Stimulated activated CD4-positive, alpha-beta T cell treated with anti-CD3 and anti-CD28 coated beads, Interleukin-2, amount 100 ng/mL, for 24 hours (primary cell): ENCODE results near the gene VGLL4.
"Not testable (repeated sequence)": the region's sequence is repeated elsewhere in the genome, so short reads cannot be mapped to it uniquely, and the experiment has no call there.

Experiments
- DNase-seq, 2 donors: peaks; one replicate each; pipeline ENCODE4 v3.0.0-alpha.2; 2020

VGLL4 gene

GRCh38 chr3:11582191-11582968, 61.3 kb downstream of the VGLL4 start:
- DNase-seq, result no peak

- no peak for DNase-seq
Measured at GRCh38 chr3:11581237-11582190, 62.2 kb downstream of the VGLL4 start.

GRCh38 chr3:11580645-11581044, 63.1 kb downstream of the VGLL4 start:
- no peak for DNase-seq

GRCh38 chr3:11578169-11578568, 65.5 kb downstream of the VGLL4 start:
- no peak for DNase-seq

DNA sequence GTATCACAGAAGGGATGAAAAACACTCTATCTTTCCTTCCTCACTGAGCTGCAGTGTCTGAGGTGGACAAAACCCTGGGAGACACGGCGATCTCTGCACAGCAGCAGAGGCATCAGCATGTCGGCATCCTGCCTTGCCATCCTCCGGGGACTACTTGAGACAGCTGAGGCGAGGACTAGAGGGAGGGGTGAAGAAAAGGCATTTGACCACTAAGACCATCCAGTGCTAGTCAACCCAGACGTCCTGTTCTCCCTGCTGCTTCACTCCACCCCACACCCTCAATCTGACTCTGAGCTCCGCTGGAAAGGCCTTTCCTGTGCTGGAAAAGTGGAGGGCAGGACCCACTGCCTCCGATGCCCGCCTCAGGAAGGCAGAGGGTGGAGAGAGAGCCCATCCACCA, 67.3 kb downstream of the VGLL4 start:
- DNase-seq, result no peak

- no peak for DNase-seq
Measured at GRCh38 chr3:11575677-11576076, 68.0 kb downstream of the VGLL4 start.

DNA sequence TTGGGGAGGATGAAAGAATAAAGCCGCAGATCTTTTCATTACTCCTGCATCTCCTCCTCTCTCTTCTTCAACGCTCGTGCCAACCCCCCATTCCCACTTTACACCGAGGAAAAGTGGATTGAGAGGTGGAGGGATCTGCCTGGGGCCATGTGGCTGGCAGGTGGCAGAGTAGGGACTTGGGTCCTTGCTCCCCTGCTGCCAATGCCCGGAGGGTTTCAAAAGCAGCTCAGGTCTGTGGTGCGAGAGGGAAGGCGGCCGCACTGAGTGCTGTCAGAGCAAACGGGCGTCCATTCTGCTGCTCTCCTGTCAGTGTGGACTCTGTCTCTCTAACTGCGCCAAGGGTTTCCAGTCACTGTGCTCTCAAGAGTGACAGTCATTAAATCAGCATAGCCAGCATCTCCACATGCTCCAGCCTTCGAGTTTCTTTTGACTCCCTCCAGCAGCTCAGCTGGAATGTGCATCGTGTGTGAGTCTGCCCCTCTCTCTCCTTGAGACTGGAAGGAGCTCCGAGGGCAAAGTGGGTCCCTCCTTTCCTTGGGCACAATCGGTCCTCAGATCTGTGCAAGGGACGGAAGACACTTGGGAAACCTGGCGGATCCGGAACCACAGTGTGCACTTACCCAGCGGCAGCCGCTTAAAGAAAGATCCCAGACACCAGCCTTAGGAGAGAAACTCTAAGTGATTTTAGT, 68.6 kb downstream of the VGLL4 start:
- no peak for DNase-seq

GRCh38 chr3:11572660-11573059, 71.1 kb downstream of the VGLL4 start:
- not testable (repeated sequence) for DNase-seq

DNA sequence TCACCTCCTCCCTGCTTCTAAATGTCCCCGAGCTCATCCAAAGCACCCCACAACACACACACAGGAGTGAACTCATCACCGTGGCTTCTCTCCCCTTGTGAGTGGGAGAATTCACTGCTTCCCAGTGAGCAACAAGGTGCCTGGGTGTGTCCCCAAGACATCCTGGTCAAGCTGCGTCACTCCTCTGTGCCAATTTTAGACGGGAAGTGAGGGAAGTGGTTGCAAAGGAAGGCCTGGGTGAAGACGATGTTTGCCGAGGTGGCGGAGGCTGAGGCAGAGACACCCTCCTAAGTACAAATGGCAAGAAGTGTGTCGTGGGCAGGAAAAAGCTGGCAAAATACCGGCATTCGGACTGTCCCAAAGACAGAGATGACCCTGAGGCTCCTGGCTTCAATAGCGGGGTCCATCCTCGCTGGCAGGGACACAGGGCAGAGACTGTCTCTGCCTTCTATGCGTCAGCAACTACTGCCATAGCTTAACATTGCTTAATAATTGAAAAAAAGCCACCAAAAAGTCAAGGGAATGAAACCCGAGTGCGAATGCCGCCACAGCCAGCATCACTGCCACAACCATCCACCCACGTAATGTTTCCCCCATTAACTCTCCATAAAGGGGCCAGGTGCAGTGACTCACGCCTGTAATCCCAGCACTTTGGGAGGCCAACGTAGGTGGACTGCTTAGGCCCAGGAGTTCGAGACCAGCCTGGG, 72.8 kb downstream of the VGLL4 start:
- no peak for DNase-seq

- no peak for DNase-seq
Measured at GRCh38 chr3:11570251-11570650, 73.5 kb downstream of the VGLL4 start.

DNA sequence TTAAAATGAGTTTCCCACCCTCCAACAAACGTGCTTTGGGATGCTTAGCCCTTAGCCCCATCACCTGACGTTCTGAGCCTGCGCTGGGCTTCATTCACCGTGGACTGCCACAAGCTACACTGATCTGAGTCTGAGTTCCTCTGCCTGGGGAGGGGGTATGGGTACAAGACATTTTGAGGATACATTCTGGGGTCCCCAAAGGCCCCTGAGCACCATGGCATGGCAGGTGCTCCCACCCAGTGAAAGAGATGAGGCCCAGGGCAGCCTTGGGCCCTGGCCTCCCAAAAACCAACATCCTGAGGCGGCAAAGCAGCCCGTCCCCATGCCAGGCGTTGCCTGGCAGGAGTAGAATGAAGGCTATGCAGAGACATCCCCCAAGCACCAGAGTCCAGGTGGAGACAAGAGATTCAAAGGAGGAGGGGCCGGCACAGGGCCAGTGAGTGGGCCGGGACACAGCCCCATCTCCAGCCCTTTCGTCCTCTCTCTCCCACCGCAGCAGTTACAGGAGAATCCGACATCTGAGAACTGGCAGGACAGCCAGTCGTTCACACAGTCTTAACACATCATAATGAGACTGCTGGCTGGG, 74.5 kb downstream of the VGLL4 start:
- DNase-seq, result no peak

- DNase-seq, result no peak
Measured at GRCh38 chr3:11568503-11569155, 75.1 kb downstream of the VGLL4 start.

DNA sequence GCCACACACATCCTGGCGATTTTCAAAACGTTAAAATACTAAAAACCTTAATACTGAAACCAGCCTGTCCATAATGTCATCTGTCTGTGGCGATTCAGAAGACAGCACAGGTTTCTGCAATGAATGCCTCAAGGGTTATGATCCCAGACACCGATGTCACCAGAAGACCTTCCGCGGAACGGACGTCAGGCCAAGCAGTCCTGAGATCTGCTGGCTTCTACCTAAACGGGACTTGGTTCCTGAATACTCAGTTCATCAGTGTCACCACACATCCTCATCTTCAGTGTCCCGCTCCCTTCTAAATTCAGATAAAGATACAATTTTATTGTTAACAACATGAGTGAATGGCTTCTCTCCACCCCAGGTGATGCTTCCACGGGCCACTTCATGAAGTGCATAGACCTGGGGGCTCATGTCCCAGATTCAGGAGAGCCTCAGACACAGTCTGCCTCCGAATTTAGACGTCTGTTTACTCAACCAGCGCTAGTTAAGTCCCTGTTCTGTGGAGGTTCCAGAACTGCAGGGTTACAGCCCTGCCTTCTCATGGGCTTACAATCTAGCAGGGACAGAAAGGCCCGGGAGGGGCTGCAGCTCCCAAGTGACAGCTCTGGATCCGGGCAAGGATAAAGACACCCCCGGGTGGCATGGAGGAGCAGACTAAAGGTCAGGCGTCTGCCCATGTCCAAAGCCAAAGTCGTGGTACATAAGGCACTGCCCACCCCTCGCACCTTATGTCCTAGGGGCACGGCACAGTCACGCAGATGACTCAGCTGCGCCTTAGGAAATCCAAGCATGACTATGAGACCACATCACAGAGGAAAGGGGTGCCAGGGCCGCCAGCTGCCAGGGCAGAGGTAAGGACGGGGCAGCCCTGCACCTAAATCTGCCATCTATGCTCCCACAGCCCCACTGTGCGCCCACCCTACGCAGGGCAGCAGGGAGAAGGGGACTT, 75.9 kb downstream of the VGLL4 start:
- DNase-seq, result no peak

GRCh38 chr3:11566916-11567315, 76.8 kb downstream of the VGLL4 start:
- DNase-seq, result no peak

GRCh38 chr3:11566478-11566877, 77.2 kb downstream of the VGLL4 start:
- no peak for DNase-seq

- DNase-seq, result no peak
Measured at GRCh38 chr3:11565932-11566331, 77.8 kb downstream of the VGLL4 start.

DNA sequence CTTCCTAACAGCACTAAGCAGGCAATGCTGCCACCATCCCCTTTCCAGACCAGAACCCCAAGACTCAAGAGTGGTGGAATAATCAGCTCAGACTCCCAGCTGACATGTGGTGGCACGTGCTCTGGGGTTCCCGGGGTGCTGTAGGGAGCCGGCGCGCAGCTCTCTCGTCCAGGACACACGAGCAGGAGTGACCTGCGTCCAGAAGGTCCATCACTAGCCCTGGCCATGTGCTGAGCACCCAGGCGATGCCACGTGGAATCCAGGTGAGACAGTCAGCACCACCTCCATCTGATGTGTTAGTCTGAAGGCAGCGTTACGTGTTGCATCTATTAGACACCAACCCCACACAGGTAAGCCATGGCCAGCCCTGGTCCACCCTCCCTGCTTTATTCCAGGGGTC, 78.2 kb downstream of the VGLL4 start:
- DNase-seq, result no peak

DNA sequence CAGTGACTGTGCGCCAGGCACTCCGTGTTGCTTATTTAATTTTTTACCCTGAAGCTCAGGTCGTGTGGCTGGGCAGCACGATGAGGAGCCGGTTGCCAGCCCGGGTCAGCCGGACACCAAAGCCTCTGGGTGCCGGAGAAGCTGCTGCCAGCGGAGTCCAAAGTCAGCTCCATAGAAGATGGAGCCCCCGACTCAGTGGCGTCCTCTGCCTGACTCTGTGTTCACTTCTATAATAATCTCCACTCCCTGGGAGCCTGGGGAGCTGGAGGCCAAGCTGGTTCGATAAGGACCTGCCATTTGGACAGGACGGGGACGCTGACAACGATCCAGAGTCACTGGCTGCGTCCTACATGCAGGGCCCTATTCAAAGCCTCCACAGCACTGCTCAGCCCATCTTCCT, 78.6 kb downstream of the VGLL4 start:
- DNase-seq, result no peak

- DNase-seq, result no peak
Measured at GRCh38 chr3:11564577-11565001, 79.1 kb downstream of the VGLL4 start.

DNA sequence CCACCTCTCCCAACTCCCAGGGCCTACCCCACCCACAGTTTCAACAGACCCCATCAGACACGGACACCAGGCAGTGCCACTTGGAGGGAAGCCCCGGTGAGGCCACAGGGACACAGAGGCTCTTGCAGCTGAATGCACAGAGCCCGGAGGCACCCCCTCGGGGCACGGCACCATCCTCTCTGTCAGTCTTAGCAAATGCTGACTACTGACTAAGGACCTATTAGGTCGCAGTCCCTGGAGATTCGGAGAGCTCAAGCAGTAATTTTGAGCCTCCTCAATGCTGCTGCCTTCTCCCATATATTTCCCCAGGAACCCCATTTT, 79.9 kb downstream of the VGLL4 start:
- no peak for DNase-seq
